ENCODE measurements around the gene SPC24. TPM values are rescaled to one million over a fixed set of nuclear protein-coding genes. Genes with fewer than 3 reads are reported as not detected.
A peak's percentile ranks its signal among the peaks of the same experiment; 100 is the strongest.
"Not testable (repeated sequence)": the region's sequence is repeated elsewhere in the genome, so short reads cannot be mapped to it uniquely, and the experiment has no call there.

Gene SPC24
- total RNA-seq, 4 donors from 2014 or later, result 1.2 to 2.8 (median 1.5) TPM

DNA sequence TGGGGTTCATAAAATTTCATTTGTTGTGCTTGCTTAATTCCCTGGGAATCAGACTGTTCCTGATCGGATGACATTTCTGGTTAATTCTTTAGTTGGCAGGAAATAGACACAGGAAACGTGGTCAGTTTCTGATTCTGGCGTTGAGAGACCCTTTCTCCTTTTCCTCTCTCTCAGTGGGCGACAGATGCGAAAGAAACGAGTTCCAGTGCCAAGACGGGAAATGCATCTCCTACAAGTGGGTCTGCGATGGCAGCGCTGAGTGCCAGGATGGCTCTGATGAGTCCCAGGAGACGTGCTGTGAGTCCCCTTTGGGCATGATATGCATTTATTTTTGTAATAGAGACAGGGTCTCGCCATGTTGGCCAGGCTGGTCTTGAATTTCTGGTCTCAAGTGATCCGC, 55.5 kb downstream of the SPC24 start:
- TF ChIP-seq, protein P1, sequence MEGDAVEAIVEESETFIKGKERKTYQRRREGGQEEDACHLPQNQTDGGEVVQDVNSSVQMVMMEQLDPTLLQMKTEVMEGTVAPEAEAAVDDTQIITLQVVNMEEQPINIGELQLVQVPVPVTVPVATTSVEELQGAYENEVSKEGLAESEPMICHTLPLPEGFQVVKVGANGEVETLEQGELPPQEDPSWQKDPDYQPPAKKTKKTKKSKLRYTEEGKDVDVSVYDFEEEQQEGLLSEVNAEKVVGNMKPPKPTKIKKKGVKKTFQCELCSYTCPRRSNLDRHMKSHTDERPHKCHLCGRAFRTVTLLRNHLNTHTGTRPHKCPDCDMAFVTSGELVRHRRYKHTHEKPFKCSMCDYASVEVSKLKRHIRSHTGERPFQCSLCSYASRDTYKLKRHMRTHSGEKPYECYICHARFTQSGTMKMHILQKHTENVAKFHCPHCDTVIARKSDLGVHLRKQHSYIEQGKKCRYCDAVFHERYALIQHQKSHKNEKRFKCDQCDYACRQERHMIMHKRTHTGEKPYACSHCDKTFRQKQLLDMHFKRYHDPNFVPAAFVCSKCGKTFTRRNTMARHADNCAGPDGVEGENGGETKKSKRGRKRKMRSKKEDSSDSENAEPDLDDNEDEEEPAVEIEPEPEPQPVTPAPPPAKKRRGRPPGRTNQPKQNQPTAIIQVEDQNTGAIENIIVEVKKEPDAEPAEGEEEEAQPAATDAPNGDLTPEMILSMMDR (IDR thresholded peaks at IDR 0.05), result no peak
- ATAC-seq (ENCODE audit: low FRiP score) (no peak), DNase-seq (ENCODE audit: low spot score) (no peak)

DNA sequence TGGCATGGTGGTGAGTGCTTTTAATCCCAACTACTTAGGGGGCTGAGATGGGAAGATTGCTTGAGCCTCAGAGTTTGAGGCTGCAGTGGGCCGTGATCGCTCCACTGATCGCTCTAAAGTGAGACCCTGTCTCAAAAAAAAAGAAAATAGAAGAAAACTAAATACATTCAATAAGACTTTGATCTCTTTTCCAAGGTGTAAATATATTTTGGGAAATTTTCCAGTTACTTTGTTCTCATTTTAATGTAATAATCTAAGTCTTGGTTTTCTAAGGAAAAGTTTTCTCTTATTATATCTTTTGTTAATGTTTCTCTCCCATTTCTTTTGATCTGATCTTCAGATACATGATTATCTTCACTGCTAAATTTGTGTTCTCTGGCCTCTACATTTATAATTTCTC, 56.7 kb downstream of the SPC24 start:
- TF ChIP-seq, protein P1 (IDR thresholded peaks at IDR 0.05), result no peak
- DNase-seq (ENCODE audit: low spot score) (no peak), ATAC-seq (ENCODE audit: low FRiP score) (no peak)

DNA sequence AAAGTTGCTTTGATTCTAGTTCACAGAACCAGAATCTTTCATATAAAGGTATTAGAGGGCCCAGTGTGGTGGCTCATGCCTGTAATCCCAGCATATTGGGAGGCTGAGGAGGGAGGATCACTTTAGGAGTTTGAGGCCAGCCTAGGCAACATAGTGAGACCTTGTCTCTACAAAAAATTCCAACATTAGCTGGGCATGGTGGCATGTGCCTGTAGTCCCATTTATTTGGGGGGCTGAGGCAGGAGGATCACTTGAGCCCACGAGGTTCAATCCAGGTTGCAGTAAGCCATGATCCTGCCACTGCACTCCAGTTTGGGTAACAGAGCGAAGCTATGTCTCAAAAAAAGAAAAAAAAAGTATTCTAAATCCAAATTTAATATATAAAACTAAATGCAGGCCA, 57.3 kb downstream of the SPC24 start:
- TF ChIP-seq, protein P1 (IDR thresholded peaks at IDR 0.05), result no peak

DNA sequence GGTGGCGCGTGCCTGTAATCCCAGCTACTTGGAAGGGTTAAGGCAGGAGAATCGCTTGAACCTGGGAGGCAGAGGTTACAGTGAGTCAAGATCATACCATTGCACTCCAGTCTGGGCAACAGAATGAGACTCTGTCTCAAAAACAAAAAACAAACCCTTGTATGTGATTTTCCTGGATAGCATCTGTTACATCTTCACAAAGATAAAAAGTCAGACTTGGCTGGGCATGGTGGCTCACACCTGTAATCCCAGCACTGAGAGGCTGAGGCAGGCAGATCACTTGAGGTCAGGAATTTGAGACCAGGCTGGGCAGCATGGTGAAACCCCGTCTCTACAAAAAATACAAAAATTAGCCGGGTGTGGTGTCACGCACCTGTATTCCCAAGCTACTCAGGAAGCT, 58.2 kb downstream of the SPC24 start:
- not testable (repeated sequence) for DNase-seq (ENCODE audit: low spot score); ATAC-seq (ENCODE audit: low FRiP score)

More for the DNA sequence above, 57.3 kb downstream of the SPC24 start:
- ATAC-seq (ENCODE audit: low FRiP score) (no peak), DNase-seq (ENCODE audit: low spot score) (no peak)

DNA sequence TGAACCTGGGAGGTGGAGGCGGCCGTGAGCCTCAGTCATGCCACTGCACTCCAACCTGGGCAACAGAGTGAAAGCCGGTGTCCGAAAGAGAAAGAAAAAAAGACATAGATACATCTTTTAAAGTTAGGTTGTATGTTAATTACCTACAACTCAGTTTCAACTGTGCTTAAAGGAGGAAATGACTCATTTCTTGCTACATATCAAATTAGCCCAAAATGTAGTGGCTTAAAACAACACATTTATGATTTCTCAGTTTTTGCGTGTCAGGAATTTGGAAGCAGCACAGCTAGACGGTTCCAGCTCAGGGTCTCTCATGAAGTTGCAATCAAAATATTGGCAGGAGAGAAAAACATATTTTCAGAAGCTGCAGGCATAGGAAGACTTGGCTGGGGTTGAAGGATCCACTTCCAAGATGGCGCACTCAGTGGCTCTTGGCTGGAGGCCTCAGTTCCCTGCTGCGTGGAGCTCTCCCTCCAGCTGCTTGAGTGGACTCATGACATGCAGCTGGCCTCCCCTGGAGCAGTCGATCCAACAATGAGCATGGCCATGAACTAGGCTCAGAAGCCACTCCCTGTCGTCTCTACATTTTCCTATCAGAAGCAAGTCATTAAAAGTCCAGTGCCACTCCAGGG, 59.3 kb downstream of the SPC24 start:
- ATAC-seq (ENCODE audit: low FRiP score), result peak; percentile 3
- TF ChIP-seq, protein P1 (IDR thresholded peaks at IDR 0.05), result no peak
- no peak for DNase-seq (ENCODE audit: low spot score)

Other genes with a start within 250 kb of the SPC24 start
- 10 to 100 TPM; 31.0 to 52.4 (median 39.1) TPM for gene YIPF2, start 227.1 kb downstream of the SPC24 start, total RNA-seq
- 10 to 100 TPM; 14.7 to 22.1 (median 20.3) TPM for gene TIMM29, start 227.0 kb downstream of the SPC24 start, total RNA-seq
- 10 to 100 TPM; 42.4 to 89.9 (median 57.8) TPM for gene SMARCA4, start 194.8 kb downstream of the SPC24 start, total RNA-seq
- 100 to 1,000 TPM in 2 of 4 donors, 10 to 100 TPM in 2; 21.2 to 397 (median 114) TPM for gene LDLR, start 66.3 kb downstream of the SPC24 start, total RNA-seq
- 100 to 1,000 TPM; 177 to 383 (median 325) TPM for gene KANK2, start 41.8 kb upstream of the SPC24 start, total RNA-seq
- 1 to 10 TPM; 1.2 to 4.7 (median 2.9) TPM for gene ANGPTL8, start 83.8 kb upstream of the SPC24 start, total RNA-seq
- 100 to 1,000 TPM in 1 of 4 donors, 10 to 100 TPM in 3; 17.1 to 109 (median 41.4) TPM for gene DOCK6, start 106.7 kb upstream of the SPC24 start, total RNA-seq
- not detected for gene TSPAN16, start 140.4 kb upstream of the SPC24 start, total RNA-seq
- gene RAB3D, start 183.9 kb upstream of the SPC24 start, total RNA-seq, result 10 to 100 TPM in 3 of 4 donors, 1 to 10 TPM in 1; 8.6 to 33.3 (median 16.8) TPM
- 100 to 1,000 TPM; 144 to 252 (median 185) TPM for gene TMEM205, start 190.5 kb upstream of the SPC24 start, total RNA-seq
- gene CCDC159, start 190.7 kb upstream of the SPC24 start, total RNA-seq, result 10 to 100 TPM; 12.0 to 22.4 (median 16.6) TPM
- 10 to 100 TPM in 3 of 4 donors, 1 to 10 TPM in 1; 10.0 to 30.6 (median 13.9) TPM for gene PLPPR2, start 199.7 kb upstream of the SPC24 start, total RNA-seq
- 1 to 10 TPM in 3 of 4 donors, under 1 TPM in 1; 0.48 to 3.8 (median 1.6) TPM for gene SWSAP1, start 218.9 kb upstream of the SPC24 start, total RNA-seq
- 10 to 100 TPM in 1 of 4 donors, 1 to 10 TPM in 3; 3.8 to 13.7 (median 6.3) TPM for gene EPOR, start 228.5 kb upstream of the SPC24 start, total RNA-seq